HG02973 (cell line): Measurements from ENCODE around the gene STARD7.
"Not testable (repeated sequence)": the region's sequence is repeated elsewhere in the genome, so short reads cannot be mapped to it uniquely, and the experiment has no call there.

Experiments used
- ATAC-seq: cut with Tn5 transposase; IDR thresholded peaks from one replicate; pipeline ENCODE4 v1.9.1; 2021; ENCODE audit warnings: moderate library complexity; ENCODE audit not compliant: unreplicated experiment

Gene STARD7

DNA sequence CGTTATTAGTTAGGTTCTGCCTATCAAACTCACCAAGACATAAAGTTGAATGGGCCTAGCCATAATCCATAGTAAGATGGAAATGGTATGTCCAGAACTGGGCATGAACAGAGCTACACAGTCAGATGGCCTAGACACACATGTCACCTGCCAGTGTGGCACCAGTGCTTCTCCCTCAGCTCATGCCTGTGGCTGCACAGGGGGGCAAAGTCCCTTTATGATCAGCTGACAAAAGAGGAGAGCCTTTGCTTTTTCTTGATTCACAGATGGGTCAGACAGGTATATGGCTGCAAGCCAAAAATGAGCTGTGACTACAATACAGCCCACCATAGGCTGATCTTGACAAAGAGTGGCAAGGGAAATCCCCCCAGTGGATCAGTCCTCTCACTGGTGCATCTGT, 28.3 kb upstream of the STARD7 start:
- no peak for ATAC-seq

GRCh38 chr2:96233880-96234316, 25.3 kb upstream of the STARD7 start:
- peak; percentile 84 for ATAC-seq

GRCh38 chr2:96233436-96233835, 24.8 kb upstream of the STARD7 start:
- ATAC-seq, result no peak

- ATAC-seq, result no peak
These were observed 22.7 kb upstream of the STARD7 start for GRCh38 chr2:96231316-96231715.

- peak; percentile 89 for ATAC-seq
These were observed 16.4 kb upstream of the STARD7 start for GRCh38 chr2:96225016-96225533.

DNA sequence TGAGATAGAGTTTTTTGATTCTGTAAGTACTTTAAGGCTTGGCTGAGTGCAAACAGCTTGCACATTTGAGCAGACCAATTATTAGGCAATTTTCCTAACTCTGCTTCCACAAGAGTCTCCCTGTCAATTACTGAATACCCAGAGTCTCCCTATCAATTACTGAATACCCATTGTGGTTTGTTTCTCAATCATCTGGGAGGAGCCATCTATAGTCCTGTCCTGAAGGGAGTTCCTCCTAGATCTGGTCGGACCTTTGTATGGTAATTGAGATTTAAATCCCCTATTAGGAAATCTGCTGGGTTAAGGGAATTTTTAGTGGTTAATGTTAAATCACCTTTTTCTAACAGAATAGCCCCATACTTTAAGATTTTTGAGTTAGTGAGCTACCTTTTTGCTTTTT, 12.5 kb upstream of the STARD7 start:
- not testable (repeated sequence) for ATAC-seq

GRCh38 chr2:96219959-96220358, 11.3 kb upstream of the STARD7 start:
- not testable (repeated sequence) for ATAC-seq

GRCh38 chr2:96218508-96219131, 10.0 kb upstream of the STARD7 start:
- ATAC-seq, result no peak

- no peak for ATAC-seq
These were observed 5.9 kb upstream of the STARD7 start for GRCh38 chr2:96214554-96214953.

- ATAC-seq, result no peak
These were observed 4.8 kb upstream of the STARD7 start for GRCh38 chr2:96213379-96213778.

GRCh38 chr2:96212339-96212738, 3.7 kb upstream of the STARD7 start:
- no peak for ATAC-seq

GRCh38 chr2:96209729-96210085, 1.1 kb upstream of the STARD7 start:
- no peak for ATAC-seq

DNA sequence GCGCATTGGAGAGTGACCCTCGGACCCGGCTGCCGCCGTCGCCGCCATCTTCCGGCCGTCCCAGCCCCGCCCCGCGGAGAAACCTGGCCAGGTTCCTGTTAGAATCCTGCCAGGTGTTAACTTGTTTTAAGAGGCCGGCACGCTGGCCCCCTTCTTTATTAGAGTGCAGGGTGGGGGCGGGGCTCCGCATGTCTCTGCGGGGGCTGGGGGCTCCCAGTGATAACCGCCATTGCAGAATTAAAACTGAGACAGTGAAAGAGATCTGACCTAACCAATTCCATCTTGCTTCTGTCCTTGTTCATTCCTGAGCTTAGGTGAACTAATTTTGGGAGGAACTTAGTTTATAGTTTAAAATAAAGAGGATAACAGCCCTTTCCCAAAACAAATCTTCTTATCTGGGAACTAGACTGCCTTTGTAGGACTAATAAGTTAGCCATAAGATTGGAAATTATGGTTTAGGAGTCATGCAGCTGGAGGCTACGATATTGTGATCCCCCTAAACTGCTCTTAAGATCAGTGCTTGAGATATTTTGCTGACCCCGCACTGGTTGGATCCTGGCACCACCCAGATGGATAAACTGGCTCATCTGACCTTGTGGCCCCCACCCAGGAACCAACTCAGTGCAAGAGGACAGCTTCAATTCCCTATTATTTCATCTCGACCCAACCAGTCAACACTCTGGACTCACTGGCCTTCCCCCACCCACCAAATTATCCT, 543 bp upstream of the STARD7 start:
- no peak for ATAC-seq

DNA sequence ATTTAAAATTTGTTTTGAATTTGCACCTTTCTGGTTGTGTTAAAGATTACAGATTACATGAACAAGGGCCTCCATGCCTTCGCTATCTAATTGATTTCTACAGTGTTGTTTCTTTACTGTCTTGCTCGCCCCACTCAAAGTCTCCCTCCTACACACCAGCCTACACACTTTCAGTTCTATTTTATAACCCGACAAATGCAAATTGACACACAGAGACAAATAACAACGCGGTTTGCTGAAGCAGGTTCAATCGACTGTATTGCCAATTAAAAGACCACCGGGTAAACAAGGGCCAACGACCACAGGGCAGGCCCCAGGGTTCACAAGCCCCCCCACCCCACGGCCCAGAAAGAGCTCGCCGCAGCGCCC, 869 bp downstream of the STARD7 start:
- peak; percentile 11 for ATAC-seq

DNA sequence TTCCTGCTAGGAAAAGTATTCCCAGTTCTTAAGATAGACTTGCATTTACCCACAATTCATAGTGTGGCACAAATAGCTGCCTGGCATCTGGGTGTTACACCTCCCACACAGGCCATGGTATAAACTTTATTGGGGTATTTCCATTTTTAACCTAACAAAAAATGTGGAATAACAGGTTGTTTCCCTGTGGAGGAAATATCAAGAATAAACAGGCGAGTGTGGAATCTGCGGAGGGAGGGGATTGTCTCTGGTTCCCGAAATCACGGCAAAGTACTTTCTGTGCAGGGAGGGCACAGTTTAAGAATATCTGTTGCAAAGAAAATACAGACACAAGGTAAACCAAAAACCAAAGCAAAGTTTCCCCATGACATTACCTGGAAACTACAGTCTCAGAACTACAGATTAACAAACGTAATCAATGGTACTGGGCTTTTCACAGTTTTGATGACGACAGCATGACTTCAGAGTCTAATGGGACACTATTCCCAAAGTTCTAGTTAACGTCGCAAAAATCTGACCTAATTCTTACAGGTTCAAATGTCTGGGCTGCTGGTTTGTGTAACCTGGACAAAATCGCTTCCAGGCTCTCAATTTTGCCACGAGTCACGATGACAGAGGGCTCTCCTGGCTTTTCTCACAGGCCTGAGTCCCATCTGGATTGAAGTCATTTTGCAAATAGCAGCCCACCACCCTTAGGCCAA, 1.4 kb downstream of the STARD7 start:
- no peak for ATAC-seq

GRCh38 chr2:96205888-96206287, 2.7 kb downstream of the STARD7 start:
- ATAC-seq, result no peak

DNA sequence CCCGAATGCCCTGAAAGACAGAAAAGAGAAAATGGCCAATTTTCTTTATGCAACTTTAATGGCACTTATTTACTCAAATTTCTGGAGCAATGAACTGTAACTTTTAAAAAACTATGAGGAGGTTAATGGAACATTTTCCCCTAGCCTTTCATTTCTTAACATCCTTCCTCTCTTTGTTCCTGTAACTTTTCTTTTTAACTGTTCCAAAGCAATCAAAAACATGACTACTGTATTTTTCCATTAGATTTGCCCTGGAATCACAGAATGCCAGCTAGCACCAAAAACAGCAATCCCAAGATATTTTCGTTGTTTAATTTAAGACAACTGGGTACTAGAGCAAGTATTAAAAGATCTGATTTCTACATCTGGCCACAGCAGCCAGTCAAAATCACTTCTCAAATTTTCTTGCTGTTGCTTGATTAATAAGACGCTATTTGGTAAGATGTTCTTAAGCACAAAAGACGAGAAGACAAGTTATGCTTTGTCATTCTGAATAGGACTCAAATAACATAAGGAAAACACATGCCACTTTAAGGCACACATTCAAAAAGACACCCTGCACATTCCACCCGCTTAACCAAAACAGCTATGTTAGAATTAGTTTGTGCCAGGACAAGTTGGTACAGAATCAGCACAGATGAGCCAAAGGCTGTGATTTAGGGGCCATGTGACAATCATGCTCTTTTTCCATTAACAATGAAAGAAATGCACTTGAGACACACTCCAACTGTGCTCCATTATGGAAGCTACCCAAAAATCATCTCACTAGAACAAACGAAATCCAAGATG, 3.6 kb downstream of the STARD7 start:
- ATAC-seq, result no peak

- no peak for ATAC-seq
These were observed 5.2 kb downstream of the STARD7 start for GRCh38 chr2:96203130-96204028.

DNA sequence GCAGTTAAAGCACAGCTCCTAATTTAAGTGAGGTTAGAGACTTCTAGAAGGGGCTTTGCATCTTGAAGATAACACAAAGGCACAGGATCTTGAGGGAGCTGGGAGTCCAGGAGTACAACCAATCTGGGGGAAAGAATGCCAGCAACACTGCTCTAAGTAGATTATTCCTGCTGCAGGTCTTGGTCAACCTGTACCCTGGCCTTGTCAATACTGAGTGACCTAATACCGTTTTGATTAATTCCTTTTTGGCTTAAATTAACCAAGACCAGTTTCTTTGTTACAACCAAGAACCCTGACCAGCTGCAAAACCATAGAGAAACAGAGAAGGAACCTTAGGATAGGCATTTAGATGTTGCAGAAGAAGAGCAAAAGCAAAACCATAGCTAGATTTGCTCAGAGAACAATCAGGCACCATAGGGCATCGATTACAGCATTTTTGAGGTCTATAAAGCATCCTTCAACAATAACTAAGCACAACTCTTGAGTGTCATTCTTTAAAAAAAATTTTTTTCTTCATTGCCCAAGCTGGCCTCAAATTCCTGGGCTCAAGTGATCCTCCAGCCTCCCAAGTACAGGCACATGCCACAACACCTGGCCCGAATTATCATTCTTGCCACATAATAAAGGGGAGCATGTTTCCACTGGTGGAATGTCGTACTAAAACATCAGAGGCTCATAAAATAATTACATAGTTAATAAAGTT, 6.3 kb downstream of the STARD7 start:
- ATAC-seq, result no peak

DNA sequence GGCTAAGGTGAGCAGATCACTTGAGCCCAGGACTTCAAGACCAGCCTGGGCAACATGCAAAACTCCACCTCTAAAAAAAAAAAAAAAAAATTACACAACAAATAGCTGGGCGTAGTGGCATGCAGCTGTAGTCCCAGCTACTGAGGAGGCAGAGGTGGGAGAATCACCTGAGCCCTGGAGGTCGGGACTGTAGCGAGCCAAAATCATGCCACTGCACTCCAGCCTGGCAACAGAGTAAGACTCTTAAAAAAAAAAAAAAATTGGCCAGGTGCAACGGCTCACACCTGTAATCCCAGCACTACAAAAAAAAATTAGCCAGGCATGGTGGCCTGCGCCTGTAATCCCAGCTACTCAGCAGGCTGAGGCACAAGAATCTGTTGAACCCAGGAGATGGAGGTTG, 7.3 kb downstream of the STARD7 start:
- ATAC-seq, result no peak
